ENCODE results near the gene TP53INP2.
A peak's percentile ranks its signal among the peaks of the same experiment; 100 is the strongest.
"Not testable (repeated sequence)": the region's sequence is repeated elsewhere in the genome, so short reads cannot be mapped to it uniquely, and the experiment has no call there.

The TP53INP2 gene, protein sequence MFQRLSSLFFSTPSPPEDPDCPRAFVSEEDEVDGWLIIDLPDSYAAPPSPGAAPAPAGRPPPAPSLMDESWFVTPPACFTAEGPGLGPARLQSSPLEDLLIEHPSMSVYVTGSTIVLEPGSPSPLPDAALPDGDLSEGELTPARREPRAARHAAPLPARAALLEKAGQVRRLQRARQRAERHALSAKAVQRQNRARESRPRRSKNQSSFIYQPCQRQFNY

DNA sequence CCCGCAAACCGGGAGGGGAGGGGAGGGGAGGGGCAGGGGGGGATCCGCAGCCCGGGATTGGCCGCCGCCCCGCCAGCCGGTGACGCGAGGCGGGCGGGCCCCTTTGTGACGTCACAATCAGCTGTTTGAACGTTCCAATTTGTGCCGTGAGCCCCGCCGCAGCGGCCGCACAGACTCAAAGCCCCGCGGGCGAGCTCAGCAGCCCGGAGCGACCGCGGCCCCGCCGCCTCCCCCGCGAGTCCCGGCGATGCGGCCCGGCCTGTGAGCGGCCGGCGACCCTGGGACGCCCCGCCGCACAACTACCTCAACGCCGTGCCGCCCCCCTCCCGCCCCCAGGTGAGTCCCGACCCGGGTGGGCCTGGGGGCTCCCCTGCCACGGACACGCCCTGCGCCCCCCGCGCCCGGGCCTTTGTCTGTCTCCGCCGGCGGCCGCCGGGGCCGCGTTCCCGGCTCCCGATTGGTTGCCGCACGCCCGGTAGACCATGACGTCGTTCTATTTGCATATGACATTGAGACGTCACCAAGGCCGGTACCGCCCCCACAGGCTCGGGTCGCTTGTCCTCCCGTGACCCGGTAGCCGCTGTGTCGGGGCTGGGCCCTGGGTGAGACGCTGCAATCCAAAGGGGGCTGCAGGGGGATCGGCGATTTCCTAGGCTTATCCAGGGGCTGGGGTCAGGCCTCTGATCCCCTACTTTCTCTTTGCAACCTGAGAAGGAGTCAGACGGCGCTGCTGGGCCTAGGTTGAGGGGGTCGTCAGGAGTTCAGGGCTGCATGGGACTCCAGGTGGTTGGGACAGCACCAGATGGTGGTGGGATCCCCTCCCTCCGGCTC lies at the start of gene TP53INP2:
Gene TP53INP2 (plus strand): TSS at position 168 of the 831 bp plus-strand sequence. CDS start 4,396 bp downstream, outside the sequence.
- DNase-seq = peak; percentile 85

DNA sequence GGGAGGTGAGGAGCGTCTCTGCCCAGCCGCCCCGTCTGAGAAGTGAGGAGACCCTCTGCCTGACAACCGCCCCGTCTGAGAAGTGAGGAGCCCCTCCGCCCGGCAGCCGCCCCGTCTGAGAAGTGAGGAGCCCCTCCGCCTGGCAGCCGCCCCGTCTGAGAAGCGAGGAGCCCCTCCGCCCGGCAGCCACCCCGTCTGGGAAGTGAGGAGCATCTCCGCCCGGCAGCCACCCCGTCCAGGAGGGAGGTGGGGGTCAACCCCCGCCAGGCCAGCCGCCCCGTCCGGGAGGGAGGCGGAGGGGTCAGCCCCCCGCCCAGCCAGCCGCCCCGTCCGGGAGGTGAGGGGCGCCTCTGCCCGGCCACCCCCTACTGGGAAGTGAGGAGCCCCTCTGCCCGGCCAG lies 45.5 kb upstream of the TP53INP2 start:
- DNase-seq = not testable (repeated sequence)

DNA sequence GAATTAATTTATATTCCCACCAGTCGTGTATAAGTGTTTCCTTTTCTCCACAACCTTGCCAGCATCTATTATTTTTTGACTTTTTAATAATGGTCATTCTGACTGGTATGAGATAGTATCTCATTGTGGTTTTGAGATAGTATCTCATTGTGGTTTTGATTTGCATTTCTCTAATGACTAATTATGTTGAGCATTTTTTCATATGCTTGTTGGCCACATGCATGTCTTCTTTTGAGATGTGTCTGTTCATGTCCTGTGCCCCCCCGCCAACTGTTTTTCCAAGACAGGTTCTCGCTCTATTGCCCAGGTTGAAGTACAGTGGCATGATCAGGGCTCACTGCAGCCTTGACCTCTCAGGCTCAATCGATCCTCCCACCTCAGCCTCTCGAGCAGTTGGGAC lies 42.3 kb upstream of the TP53INP2 start:
- DNase-seq = not testable (repeated sequence)

DNA sequence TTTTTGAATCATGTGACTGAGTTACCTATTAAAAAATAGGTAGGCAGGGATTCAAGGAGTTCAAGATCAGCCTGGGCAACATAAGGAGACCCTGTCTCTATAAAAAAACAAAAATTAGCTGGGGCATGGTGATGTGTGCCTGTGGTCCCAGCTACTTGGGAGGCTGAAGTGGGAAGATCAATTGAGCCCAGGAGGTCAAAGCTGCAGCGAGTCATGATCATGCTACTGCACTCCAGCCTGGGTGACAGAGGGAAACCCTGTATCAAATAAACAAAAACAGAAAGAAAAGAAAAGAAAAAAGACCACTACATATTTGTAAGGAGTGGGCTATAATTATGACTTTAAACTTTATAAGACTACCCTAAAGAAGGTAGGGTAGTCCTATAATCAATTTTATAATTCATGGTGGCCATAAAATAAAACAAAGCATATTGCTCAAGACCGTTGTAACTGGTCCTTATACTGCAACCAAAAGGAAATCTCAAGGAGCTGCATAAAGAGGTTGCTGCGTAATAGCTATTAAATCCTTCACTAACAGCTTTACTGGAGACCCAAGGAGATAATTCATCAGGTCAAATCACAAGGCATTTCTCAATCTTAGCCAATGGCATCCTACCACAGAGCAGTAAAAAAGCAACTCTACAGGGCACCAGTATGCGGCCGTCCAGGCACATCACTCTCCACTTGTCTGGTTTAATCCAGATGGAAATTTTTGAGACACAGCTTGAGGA lies 40.8 kb upstream of the TP53INP2 start:
- DNase-seq = no peak

DNA sequence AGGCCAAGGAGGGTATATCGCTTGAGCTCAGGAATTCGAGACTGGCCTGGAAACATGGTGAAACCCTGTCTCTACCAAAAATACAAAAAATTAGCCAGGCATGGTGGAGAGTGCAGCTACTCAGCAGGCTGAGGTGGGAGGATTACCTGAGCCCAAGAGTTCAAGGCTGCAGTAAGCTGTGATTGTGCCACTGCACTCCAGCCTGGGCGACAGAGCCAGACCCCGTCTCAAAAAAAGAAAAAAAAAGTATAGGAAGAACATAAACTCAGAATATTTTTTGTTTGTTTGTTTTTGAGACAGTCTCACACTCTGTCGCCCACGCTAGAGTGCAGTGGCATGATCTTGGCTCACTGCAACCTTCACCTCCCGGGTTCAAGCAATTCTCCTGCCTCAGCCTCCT lies 39.4 kb upstream of the TP53INP2 start:
- DNase-seq = not testable (repeated sequence)

DNA sequence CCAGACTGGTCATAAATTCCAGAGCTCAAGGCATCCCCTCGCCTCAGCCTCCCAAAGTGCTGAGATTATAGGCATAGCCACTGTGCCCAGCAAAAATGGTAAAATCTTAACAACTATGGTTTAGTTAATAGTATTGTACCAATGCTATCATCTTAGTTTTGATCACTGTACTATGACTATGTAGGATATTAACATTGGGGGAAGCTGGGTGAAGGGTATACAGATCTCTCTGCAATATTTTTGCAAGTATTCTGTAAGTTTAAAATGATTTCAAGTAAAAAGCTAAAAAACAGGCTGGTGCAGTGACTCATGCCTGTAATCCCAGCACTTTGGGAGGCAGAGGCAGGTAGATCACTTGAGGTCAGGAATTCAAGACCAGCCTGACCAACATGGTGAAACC lies 35.0 kb upstream of the TP53INP2 start:
- no peak for DNase-seq

DNA sequence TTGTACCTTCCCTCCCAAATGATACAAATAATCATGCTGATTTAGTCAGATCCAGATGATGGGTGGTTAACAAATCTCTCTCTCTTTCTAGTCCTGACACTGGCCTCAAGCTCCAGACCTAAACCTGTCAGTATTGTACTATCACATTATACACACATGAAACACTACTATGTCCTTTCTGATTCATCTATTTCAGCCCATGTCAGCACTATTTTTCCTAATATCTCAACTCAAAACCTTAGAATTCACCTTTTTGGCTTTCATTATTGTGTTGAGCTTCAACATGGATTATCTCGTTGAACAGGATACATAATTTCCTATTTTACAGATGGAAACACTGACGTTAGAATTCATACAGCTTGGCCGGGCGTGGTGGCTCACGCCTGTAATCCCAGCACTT lies 30.7 kb upstream of the TP53INP2 start:
- DNase-seq = no peak

DNA sequence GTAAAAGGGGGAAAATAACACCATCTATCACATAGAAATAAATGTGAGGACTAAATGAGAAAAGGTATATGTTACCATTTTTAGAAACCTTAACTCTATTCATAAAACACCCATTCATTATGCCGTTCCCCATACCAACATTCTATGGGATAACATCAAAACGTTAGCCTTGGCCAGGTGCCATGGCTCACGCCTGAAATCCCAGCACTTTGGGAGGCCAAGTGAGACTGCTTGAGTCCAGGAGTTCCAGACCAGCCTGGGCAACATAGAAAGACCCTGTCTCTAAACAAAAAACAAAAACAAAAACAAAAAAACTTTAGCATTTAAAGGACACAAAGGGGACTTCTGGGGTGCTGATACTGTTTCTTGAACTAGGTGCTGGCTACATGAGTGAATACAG lies 28.6 kb upstream of the TP53INP2 start:
- no peak for DNase-seq

DNA sequence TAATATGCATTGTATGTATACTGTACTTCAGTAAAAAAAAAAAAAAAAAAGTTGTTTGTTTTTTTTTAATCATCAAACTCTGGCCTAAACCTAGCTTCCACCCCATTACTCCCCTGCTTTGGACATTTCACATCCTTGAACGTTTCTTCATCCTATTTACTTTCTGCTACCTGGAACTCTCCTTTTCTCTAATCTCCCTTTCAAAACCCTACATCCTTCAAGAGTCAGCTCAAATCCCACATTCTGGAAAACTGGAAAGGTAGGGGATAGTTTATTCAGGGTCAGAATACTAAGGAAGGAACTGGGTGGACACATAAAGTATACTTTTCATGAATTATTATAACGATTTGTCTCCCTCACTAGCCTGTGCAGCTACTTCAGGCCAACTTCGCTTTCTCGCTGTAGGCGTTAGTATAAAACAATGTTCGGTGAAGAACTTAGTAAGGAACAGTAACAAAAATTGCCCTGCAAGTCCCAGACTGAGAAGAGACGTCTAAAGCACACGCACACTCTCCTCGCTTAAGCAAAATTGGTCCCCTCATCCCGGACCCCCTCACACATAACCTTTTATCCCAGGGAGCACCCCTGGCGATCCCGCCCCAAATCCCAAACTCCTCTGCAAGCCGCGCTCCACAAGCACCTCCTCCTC lies 28.0 kb upstream of the TP53INP2 start:
- DNase-seq = no peak

DNA sequence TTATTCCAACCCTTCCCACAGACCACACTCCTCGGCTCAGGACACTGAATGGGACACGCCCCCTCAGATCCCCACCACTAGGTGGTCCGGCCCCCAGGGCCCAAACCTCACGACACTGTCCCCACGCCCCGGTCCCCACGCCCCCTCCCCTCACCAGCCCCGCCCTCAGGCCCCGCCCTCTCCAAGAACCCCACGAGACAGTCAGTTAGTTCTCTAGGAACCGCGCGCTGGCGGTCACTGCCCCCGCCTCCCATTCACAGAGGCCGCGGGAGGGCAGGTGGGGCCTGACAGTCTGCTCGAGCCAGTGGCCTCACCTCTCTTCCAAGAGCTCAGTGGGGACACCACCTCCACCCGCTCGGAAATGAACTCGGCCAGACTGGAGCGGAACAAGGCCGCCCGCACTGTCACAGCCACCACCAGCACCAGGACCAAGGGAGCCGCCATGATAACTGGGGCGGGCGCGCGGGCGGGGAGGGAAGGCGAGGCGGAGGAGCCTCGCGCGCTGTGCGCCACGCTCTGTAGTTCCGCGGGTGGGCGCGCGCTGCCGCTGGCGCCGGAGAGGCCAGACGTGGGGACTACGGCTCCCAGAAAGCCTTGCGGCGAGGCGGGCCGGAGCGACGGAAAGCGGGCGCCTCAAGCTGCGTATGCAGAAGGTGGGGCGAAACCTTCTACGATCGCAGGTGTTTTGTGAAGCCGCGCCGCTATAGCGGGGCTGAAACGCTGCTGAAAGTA lies 27.3 kb upstream of the TP53INP2 start, which contains the start of gene PIGU:
Gene PIGU (minus strand): TSS at position 451 of the 732 bp plus-strand sequence. CDS start 7 bp downstream, at position 444.
- DNase-seq = peak; percentile 97

DNA sequence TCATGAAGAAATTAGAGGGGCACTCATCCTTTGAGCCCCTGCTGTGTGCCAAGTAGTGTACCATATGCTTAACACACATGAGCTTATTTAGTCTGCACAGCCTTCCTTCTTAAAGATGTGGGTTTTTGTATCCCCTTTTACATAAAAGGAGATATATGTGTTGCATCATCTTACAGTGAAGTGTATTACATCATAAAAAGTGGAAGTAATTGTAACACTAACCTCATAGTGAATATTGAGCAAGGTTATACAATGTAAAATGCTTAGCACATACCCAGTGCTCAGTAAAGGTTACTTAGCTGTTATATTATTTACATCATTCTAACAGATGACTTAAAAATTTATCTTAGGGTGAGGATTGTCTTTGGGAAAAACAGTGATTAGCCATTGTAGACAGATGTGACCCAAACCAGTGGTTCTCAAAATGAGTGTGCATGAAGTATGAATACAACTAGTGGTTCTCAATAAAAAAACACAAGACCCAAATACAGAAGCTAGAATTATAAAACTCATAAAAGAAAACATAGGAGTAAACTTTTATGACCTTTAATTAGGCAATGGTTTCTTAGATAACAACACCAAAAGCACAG lies 23.5 kb upstream of the TP53INP2 start:
- DNase-seq = no peak

DNA sequence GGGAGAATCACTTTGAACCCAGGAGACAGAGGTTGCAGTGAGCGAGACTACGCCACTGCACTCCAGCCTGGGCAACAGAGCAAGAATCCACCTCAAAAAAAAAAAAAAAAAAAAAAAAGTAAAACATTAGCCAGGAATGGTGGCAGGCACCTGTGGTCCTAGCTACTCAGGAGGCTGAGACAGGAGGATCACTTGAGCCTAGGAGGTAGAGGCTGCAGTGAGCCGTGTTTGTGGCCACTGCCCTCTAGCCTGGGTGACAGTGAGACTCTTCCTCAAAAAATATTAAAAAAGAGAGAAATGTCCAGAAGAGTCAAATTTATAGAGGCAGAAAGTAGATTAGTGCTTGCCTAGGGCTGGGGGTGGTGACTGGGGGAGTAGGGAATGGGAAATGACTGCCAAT lies 20.5 kb upstream of the TP53INP2 start:
- no peak for DNase-seq

DNA sequence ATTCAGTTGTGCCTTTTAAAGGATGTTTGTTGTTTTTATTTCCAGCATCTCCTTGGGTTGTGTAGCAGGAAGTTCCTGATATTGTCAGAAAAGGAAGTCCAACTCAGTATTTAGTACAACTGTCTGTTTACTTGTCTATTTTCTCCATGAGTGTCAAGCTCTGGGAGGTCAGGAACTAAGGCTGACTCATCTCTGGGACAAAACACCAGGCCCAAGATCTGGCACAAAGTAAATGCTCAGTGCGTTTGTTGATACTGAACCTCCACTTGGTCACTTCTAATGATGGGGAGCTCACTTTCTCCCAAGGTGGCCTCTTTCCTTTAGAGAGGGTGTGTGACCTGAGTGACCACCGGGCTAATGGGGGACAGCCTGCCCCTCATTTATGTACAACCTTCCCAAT lies 14.7 kb upstream of the TP53INP2 start:
- no peak for DNase-seq

DNA sequence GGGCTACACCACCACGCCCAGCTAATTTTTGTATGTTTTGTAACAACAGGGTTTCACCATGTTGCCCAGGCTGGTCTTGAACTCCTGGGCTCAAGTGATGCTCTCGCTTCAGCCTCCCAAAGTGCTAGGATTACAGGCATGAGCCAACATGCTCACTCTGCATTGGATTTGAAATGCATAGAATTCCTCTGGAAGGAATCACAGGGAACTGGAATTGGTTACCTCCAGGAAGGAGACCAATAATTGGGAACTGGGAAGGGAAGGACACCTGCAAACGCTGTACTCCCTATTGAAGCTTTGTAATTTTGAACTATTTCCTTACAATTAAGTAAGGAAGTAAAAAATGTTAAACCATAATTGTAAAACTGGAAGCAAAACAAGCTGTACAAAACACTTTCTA lies 12.3 kb upstream of the TP53INP2 start:
- DNase-seq = no peak

DNA sequence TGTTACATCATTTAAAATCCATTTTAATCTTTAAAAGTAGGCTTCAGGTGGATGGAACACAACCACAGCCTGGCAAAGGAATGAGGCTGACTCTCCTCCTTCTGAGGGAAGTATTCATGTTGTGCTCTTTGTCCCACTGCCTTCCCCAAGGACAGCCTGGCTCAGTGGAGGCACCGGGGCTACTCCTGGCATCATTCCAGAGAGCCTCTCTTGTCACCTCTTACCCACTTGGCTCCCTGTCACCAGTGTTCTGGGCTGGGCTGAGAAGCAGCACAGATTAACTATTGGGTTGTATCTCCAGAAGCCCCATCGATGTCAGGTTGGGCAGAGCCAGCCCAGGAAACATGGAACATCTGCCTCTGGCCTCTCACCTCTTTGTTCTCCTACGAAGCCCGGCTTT lies 10.7 kb upstream of the TP53INP2 start:
- DNase-seq = no peak

DNA sequence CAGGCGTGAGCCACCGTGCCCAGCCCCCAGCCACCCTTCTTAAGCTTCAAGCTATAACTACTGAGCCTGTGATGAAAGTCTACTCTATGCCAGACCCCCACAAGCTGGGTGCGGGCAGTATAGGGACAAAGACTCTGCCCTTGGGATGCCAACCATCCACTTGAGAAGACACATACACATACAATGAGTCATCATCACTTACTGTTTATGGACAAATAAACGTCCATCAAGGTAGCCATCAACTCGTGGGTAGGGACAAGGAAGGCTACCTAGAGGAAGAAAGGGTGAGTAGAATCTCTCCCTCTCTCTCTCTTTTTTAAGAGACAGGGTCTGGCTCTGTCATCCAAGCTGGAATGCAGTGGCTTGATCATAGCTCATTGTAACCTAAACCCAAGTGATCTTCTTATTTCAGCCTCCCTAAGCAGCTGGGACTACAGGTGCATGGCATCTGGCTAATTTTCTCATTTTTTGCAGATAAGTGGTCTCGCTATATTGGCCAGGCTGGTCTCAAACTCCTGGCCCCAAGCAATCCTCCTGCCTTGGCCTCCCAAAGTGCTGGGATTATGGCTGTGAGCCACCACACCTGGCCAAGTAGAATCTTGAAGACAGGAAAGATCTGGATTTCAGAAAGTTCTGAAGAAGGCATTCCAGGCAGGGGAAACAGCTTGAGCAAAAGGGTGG lies 2.6 kb upstream of the TP53INP2 start:
- DNase-seq = no peak

DNA sequence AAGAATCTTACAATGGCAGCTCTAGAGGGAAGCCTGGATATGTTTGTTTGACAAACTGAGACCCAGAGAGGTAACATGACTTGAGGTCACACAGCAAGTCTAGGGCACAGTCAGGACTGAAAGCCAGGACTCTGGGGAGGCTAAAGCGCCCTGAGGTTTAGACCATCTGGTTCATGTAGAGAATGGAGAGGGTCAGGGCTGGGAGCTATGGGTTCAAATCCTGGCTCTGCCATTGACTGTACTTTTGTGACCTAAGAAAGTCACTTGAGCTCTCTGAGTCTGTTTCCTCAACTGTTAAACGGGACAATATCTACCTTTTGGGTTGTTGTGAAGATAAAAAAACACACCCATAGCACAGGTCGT lies 1.1 kb upstream of the TP53INP2 start:
- no peak for DNase-seq

DNA sequence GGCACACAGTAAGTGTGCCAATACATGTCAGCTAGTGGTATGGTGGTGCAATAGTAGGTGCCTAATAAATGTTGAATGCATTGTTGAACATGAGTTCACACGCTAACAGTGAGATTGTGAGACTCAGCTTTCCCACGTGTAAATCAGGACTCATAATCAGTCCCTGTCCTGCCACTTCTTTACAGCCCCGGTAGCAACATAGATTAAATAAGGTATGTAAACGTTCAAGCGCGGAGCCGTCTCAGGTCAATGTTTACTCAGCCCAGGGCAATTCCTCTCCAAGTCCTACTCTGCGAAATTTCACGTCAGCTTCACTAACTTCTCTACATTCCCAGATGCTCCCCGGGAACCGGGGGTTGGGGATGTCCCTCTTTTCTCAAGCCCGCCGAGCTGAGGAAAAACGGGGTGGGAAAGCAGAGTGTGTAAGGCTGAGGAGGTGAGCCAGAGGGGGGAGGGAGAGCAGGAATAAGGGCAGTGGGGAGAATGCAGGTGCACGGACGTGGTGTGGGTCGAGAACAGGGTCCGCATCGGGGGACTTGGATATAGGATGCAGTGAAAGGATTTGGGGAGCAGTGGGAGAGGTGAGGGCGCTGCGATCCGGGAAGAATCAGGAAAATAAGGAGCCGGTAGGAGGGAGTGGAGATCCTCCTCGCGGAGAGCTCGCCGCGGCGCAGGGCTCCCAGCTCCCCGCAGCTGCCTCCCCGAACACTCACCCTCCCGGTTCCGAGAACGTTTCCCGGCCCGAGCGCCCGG lies 544 bp upstream of the TP53INP2 start:
- peak; percentile 7 for DNase-seq

DNA sequence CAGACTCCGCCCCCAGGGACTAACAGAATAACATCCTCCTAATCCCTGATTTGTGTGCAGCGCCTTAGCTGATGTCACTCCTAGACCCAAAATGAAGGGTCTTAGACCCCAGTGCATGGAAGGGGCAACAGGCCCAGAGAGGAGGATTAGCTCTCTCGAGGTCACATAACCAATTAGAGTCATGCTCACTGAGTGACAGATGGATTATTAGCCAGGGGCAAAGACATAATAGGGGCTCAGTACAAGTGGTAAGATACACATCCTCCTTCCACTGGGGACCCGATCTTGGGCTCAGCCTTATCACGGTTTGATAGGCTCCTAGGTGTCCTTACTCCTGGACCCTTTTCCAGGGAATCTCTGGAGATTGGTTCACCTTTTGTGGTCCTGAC lies 858 bp downstream of the TP53INP2 start:
- no peak for DNase-seq

DNA sequence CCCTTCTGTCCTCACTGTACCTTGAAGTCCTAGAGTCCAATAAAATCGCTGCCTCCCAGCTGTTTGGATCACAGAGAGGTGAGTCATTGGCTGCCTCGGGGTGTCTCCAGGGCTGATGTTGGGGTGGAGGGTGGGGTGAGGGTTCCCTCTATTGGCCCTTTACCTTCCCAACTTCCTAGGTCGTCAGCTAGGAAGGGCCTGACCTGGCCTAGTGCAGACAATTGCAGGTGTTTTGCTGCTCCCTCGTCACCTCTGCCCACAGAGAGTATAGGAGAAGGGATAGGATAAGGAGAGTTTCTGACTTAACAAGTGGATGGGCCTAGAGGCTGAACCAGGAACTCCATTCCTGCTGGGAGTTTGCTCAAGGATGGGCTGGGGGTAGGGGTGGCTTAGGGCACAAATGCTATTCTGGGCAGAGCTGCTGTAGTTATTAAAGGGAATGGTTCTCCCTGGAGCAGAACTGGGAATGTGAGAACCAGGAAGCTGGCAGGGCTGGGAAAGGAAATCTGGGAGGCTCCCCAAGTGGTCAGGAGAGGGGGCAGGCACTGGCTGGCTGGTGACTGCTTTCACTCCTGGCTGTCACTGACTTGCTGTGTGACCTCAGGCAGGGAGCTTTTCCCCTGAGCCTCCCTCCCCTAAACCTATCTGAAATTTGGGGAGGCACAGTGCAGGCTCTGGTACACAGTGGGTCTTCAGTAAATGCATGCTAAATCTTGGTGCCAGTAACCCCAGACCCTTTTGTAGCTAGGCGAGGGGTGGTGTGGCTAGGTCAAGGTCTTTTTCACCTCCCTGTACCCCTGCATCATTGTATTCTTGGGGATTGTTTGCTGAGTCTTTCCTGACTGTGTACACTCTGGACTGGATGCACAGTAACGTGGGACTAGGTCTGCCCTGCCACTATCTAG lies 1.5 kb downstream of the TP53INP2 start:
- DNase-seq = no peak

Measured in activated naive CD4-positive, alpha-beta T cell treated with Interleukin-2 at 50 U/mL for 16 hours (primary cell).